ENCODE measurements around the gene STIM2. TPM values are rescaled to one million over a fixed set of nuclear protein-coding genes. Genes with fewer than 3 reads are reported as not detected.

The STIM2 gene
- total and polyA plus RNA-seq, 10 of the 15 experiments (the other 5 are each of a cell fraction or from before 2014, with no cell fraction given) = 4.7 to 41.5 (median 16.9) TPM

- TF ChIP-seq CUX1 (IDR thresholded peaks at IDR 0.05; ENCODE audit: insufficient replicate concordance, low read depth, low read length) (no peak), FOS (IDR thresholded peaks at IDR 0.05; ENCODE audit: borderline replicate concordance, extremely low read depth, insufficient read length) (no peak), EED (IDR thresholded peaks at IDR 0.05; ENCODE audit: low read depth) (0 out of 2 replicates have a peak, but pooled peaks have one; percentile 15)
Observed at GRCh38 chr4:26937139-26937538, 76.5 kb downstream of the STIM2 start (continued).

GRCh38 chr4:26937567-26937966, 76.9 kb downstream of the STIM2 start:
- no peak for TF ChIP-seq NFXL1 (IDR thresholded peaks at IDR 0.05; ENCODE audit: borderline replicate concordance)
- no peak for TF ChIP-seq SMAD1 (IDR thresholded peaks at IDR 0.05; ENCODE audit: low read depth, partially characterized antibody)
- Histone ChIP-seq H3K9me3 (replicated peaks; ENCODE audit: control insufficient read depth, insufficient read depth, low read length) (no peaks in the 10 kb centered on the region), H3K4me3 (no peak overlapping the region), H3K27me3 (replicated peaks in 1 of 2; ENCODE audit: control insufficient read depth in 2 of 2, insufficient read depth in 2 of 2, low read length in 1 of 2) (no peaks in the 10 kb centered on the region), H3K36me3 (ENCODE audit: control insufficient read depth in 2 of 2, insufficient read depth in 2 of 2, low read length in 1 of 2) (no peaks in the 10 kb centered on the region), H3K4me2 (ENCODE audit: control insufficient read depth, insufficient read depth) (no peak overlapping the region), H2AFZ (ENCODE audit: control insufficient read depth, low read depth, low read length) (no peak overlapping the region), H3K79me2 (ENCODE audit: control insufficient read depth, insufficient read depth, low read length) (no peaks in the 10 kb centered on the region), H4K20me1 (ENCODE audit: control insufficient read depth, insufficient read depth) (no peaks in the 10 kb centered on the region), H3K9ac (ENCODE audit: control insufficient read depth, insufficient read depth, low read length) (no peak overlapping the region), H3K4me1 (ENCODE audit: control insufficient read depth, insufficient read depth, low read length) (peaks cover 4% of the 10 kb centered on the region; the same call in 1 of the 2 replicates), H3K27ac (ENCODE audit: control insufficient read depth, insufficient read depth) (no peak overlapping the region)
- ChIA-PET POLR2A (interaction anchor here (0.6 to 1.3 kb wide), 3 partner anchors 12 to 115 kb away, joined by 3 read pairs; no protein-coding TSS in a partner anchor), SMC1A (ENCODE audit: uncharacterized antibody, unreplicated experiment) (interaction anchor here (0.6 to 1.5 kb wide), 13 partner anchors 15 to 952 kb away, joined by 3 to 8 read pairs (median 3); no protein-coding TSS in a partner anchor), RAD21 (ENCODE audit: unreplicated experiment) (interaction anchor here (0.6 to 1.5 kb wide), 5 partner anchors 12 to 76 kb away, joined by 3 to 5 read pairs (median 4); no protein-coding TSS in a partner anchor), CTCF (interaction anchor here (0.7 to 1.4 kb wide), 7 partner anchors 23 to 1312 kb away, joined by 3 to 7 read pairs (median 3); no protein-coding TSS in a partner anchor)
- intact Hi-C loops (cut with micrococcal nuclease; ENCODE audit: unreplicated experiment) = no loop called here
- no peak for FAIRE-seq
- in situ Hi-C loops (cut with MboI) = no loop called here
- no peak for DNase-seq (ENCODE audit: low read depth, low spot score)
- BruUV-seq (replicated peaks) = no TSS peak
- ATAC-seq = no peak
- 82% methylated on average over 3 of the region's 3 CpGs for WGBS (ENCODE audit: insufficient coverage, insufficient replicate concordance, low lambda C conversion rate, missing lambda C conversion rate)

Data from GM12878 (cell line).